Endothelial cell of umbilical vein (primary cell): ENCODE data around the gene KCND2. TPM values are rescaled to one million over a fixed set of nuclear protein-coding genes. Genes with fewer than 3 reads are reported as not detected.

ENCODE experiments used
- BruUV-seq: library from RNA; stranded (reverse); fragments of 400-500 nt; replicated peaks from 2 replicates; lab custom pipeline; 2021; lab: Mats Ljungman, UMichigan
- CTCF ChIA-PET: fragments of 300-600, 350-600 bp; sonication (Branson Sonifier 250); formaldehyde crosslinking; loops from one replicate; lab custom pipeline; 2021; ENCODE audit warnings: antibody characterized with exemption, inconsistent platforms; lab: Charles Lee
- POLR2A ChIA-PET: fragments of 300-600, 350-600 bp; sonication (Branson Sonifier 250); formaldehyde crosslinking; loops from one replicate; lab custom pipeline; 2021; ENCODE audit warnings: antibody characterized with exemption, inconsistent platforms; lab: Charles Lee
- DNase-seq: peaks from one replicate; pipeline ENCODE4 v3.0.0-alpha.2; 2011; ENCODE audit warnings: low read depth, low spot score
- FAIRE-seq: peaks from 2 replicates; lab custom pipeline; 2011; peaks lifted over from hg19 to GRCh38; lab: Jason Lieb, UNC
- H2AFZ ChIP-seq: 2 replicates; pipeline ENCODE4 v1.6.0; 2012; ENCODE audit warnings: low read depth, low read length, control low read depth, inconsistent platforms
- H3K27ac ChIP-seq: 2 replicates; pipeline ENCODE4 v1.5.1; 2011; ENCODE audit warnings: low read depth, mild to moderate bottlenecking, control low read depth, low read length, moderate library complexity; ENCODE audit not compliant: insufficient read depth
- H3K27me3 ChIP-seq, 2 experiments: 2 replicates each; pipeline versions ENCODE4 v1.6.0 to v1.6.1; 2011; ENCODE audit warnings: low read length in 2 of 2, mixed read lengths in 1 of 2; ENCODE audit not compliant: control insufficient read depth in 2 of 2, insufficient read depth in 2 of 2
- H3K36me3 ChIP-seq, 2 experiments: 2 replicates in 1 of 2; 3 replicates in 1 of 2; pipeline ENCODE4 v1.5.1; 2011; ENCODE audit warnings: low read length in 2 of 2, mild to moderate bottlenecking in 1 of 2, moderate library complexity in 1 of 2; ENCODE audit not compliant: control insufficient read depth in 2 of 2, insufficient read depth in 2 of 2; ENCODE audit errors: extremely low read depth in 1 of 2
- H3K4me1 ChIP-seq: 3 replicates; pipeline ENCODE4 v1.5.1; 2011; ENCODE audit warnings: mild to moderate bottlenecking, low read length; ENCODE audit not compliant: control insufficient read depth, insufficient read depth; ENCODE audit errors: extremely low read depth
- H3K4me2 ChIP-seq: 2 replicates; pipeline ENCODE4 v1.6.1; 2011; ENCODE audit warnings: low read length, control low read depth, mixed read lengths; ENCODE audit not compliant: insufficient read depth
- H3K4me3 ChIP-seq, 3 experiments: fragments of 200-600 bp in 1 of 3; sonication (generic), shearing (Covaris generic) in 1 of 3; replicated peaks in 1 of 3; 2 replicates each; pipeline ENCODE4 v1.5.1; 2011 to 2016; ENCODE audit warnings: control low read depth in 3 of 3, low read length in 3 of 3, mild to moderate bottlenecking in 2 of 3, inconsistent platforms in 1 of 3, low read depth in 1 of 3, moderate library complexity in 1 of 3; ENCODE audit not compliant: insufficient read depth in 1 of 3
- H3K79me2 ChIP-seq: 2 replicates; pipeline ENCODE4 v1.6.0; 2012; ENCODE audit warnings: low read length, inconsistent platforms; ENCODE audit not compliant: control insufficient read depth, insufficient read depth
- H3K9ac ChIP-seq: replicated peaks from 2 replicates; pipeline ENCODE3; 2011; ENCODE audit warnings: low read length, control low read depth; ENCODE audit not compliant: insufficient read depth; ENCODE audit errors: extremely low read depth
- H3K9me1 ChIP-seq: replicated peaks from 3 replicates; pipeline ENCODE4 v1.6.0; 2011; ENCODE audit warnings: mild to moderate bottlenecking, low read length; ENCODE audit not compliant: control insufficient read depth, insufficient read depth; ENCODE audit errors: extremely low read depth
- H3K9me3 ChIP-seq: replicated peaks from 2 replicates; pipeline ENCODE4 v1.5.1; 2012; ENCODE audit warnings: low read length, inconsistent platforms; ENCODE audit not compliant: control insufficient read depth, insufficient read depth
- H4K20me1 ChIP-seq: replicated peaks from 2 replicates; pipeline ENCODE3; 2011; ENCODE audit warnings: mild to moderate bottlenecking, low read length; ENCODE audit not compliant: control insufficient read depth, insufficient read depth; ENCODE audit errors: extremely low read depth
- FOS ChIP-seq: IDR thresholded peaks from 2 replicates; pipeline ENCODE4 v1.6.1; 2011; ENCODE audit warnings: mild to moderate bottlenecking, low read length, moderate library complexity, borderline replicate concordance; ENCODE audit not compliant: insufficient read depth
- GATA2 ChIP-seq: IDR thresholded peaks from 2 replicates; pipeline ENCODE4 v1.7.0; 2011; ENCODE audit warnings: low read depth, mild to moderate bottlenecking, moderate library complexity, mixed read lengths, low read length; ENCODE audit not compliant: insufficient read length, insufficient read depth
- JUN ChIP-seq: IDR thresholded peaks from 2 replicates; pipeline ENCODE4 v1.6.1; 2011; ENCODE audit warnings: borderline replicate concordance, low read depth; ENCODE audit not compliant: insufficient read length, insufficient read depth
- POLR2AphosphoS5 ChIP-seq: IDR thresholded peaks from 2 replicates; pipeline ENCODE4 v1.6.1; 2012; ENCODE audit warnings: low read depth, mild to moderate bottlenecking, control low read depth, low read length, moderate library complexity; ENCODE audit not compliant: insufficient read depth
- dilution Hi-C: fragments of 300-500 bp; cut with MboI; formaldehyde crosslinking; loops from one replicate; pipeline ENCODE4 v1.15.0; 2019; ENCODE audit warnings: low sequenced_read_pairs; ENCODE audit not compliant: extremely low pct_ligation_motif_present
- intact Hi-C: fragments of 100-400 bp; cut with micrococcal nuclease; formaldehyde crosslinking; loops from one replicate; pipeline ENCODE4 v1.10.0; 2022
- polyA plus RNA-seq, 4 experiments: library from polyadenylated mRNA; depleted of rRNA in 3 of 4; stranded (reverse) in 3 of 4; unstranded in 1 of 4; fragments of >200 nt; gene quantifications; 2 replicates each; pipeline versions ENCODE4 v1.2.1 to v1.2.3, GENCODE V29; 2011 to 2012; ENCODE audit warnings: missing spikeins in 1 of 4
- total RNA-seq: library from RNA; stranded (reverse); gene quantifications from 2 replicates; pipeline ENCODE4 v1.2.3, GENCODE V29; 2021
- TF ChIP-seq, protein P1 (sequence below): IDR thresholded peaks from 2 replicates; pipeline ENCODE4 v1.6.1; 2011; ENCODE audit not compliant: insufficient read depth, insufficient read length
- TF ChIP-seq, protein P2 (sequence below), 2 donors: IDR thresholded peaks; 1 replicate in 1 of 2; 2 replicates in 1 of 2; pipeline ENCODE4 v1.5.1; 2011; ENCODE audit warnings: low read length in 2 of 2, mild to moderate bottlenecking in 2 of 2, moderate library complexity in 2 of 2, control low read depth in 1 of 2, inconsistent platforms in 1 of 2, low read depth in 1 of 2; ENCODE audit not compliant: insufficient read depth in 1 of 2; ENCODE audit errors: extremely low read depth in 1 of 2

KCND2 gene
- total and polyA plus RNA-seq, 2 donors (not counting 3 experiments of a cell fraction or from before 2014, with no cell fraction given): not detected

DNA sequence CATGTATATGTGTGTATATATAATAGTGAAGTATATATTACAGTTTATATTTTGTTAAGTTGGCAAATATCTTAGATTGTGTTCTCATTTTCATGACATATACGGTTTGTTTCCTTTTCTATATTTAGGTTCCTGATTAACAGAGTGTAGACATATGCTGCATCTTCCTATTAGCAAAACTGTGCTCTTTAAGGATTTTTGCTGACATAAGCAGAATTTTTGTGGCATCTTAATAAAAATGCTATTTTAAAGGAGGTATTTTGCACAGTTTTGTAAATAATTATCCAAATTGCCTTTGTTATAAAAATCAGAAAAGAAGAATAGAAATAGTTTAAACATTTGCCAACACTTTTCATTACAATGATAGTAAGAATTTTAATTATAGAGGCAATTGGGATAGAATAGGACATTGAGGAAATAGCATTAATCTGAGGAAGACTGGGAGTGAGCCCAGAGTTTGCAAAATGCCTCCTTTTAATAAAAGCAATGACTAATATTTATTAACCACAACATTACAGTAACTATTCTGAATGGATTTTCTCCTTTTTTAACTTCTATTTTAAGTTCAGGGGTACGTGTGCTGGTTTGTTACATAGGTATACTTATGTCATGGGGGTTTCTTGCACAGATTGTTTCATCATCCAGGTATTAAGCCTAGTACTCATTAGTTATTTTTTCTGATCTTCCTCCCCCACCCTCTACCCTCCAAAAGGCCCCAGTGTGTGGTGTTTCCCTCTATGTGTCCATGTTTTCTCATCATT, 38.2 kb downstream of the KCND2 start:
- Histone ChIP-seq H3K27me3 (no peaks in the 10 kb centered on the region), H3K9me1 (no peaks in the 10 kb centered on the region), H3K4me2 (no peak overlapping the region), H4K20me1 (no peaks in the 10 kb centered on the region), H3K27ac (no peak overlapping the region), H3K4me3 (no peak overlapping the region), H3K4me1 (no peaks in the 10 kb centered on the region), H2AFZ (no peak overlapping the region), H3K36me3 (no peaks in the 10 kb centered on the region), H3K9me3 (no peaks in the 10 kb centered on the region), H3K9ac (no peak overlapping the region), H3K79me2 (no peaks in the 10 kb centered on the region)
- FAIRE-seq (no peak), DNase-seq (no peak)
- ChIA-PET CTCF (no interaction called here), POLR2A (no interaction called here)
- intact Hi-C loops: no loop called here
- TF ChIP-seq, protein P1, sequence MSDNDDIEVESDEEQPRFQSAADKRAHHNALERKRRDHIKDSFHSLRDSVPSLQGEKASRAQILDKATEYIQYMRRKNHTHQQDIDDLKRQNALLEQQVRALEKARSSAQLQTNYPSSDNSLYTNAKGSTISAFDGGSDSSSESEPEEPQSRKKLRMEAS: no peak
- TF ChIP-seq JUN: no peak
- TF ChIP-seq, protein P2, sequence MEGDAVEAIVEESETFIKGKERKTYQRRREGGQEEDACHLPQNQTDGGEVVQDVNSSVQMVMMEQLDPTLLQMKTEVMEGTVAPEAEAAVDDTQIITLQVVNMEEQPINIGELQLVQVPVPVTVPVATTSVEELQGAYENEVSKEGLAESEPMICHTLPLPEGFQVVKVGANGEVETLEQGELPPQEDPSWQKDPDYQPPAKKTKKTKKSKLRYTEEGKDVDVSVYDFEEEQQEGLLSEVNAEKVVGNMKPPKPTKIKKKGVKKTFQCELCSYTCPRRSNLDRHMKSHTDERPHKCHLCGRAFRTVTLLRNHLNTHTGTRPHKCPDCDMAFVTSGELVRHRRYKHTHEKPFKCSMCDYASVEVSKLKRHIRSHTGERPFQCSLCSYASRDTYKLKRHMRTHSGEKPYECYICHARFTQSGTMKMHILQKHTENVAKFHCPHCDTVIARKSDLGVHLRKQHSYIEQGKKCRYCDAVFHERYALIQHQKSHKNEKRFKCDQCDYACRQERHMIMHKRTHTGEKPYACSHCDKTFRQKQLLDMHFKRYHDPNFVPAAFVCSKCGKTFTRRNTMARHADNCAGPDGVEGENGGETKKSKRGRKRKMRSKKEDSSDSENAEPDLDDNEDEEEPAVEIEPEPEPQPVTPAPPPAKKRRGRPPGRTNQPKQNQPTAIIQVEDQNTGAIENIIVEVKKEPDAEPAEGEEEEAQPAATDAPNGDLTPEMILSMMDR (IDR thresholded peaks at IDR 0.05; ENCODE audit: extremely low read depth in 1 of 2, insufficient read depth in 1 of 2, low read depth in 1 of 2, low read length in 2 of 2): no peak
- TF ChIP-seq GATA2: no peak
- TF ChIP-seq FOS: no peak
- TF ChIP-seq POLR2AphosphoS5: no peak
- dilution Hi-C loops: no loop called here
- BruUV-seq: no TSS peak
